CD14-positive monocyte (primary cell): ENCODE results near the gene XRN1. TPM values are rescaled to one million over a fixed set of nuclear protein-coding genes. Genes with fewer than 3 reads are reported as not detected.
"Not testable (repeated sequence)": the region's sequence is repeated elsewhere in the genome, so short reads cannot be mapped to it uniquely, and the experiment has no call there.

Source experiments
- DNase-seq, 3 donors: peaks; one replicate each; pipeline ENCODE4 v3.0.0-alpha.2; 2011 to 2022
- H2AFZ ChIP-seq: 2 replicates; pipeline ENCODE4 v1.6.0; 2012; ENCODE audit warnings: mild to moderate bottlenecking, low read depth, low read length, inconsistent platforms; ENCODE audit not compliant: insufficient read depth, poor library complexity, severe bottlenecking
- H3K27ac ChIP-seq, 2 donors: 1 replicate in 1 of 2; 2 replicates in 1 of 2; pipeline ENCODE4 v1.5.1; 2012 to 2013; ENCODE audit warnings: low read length in 2 of 2, control low read depth in 1 of 2, inconsistent platforms in 1 of 2, low read depth in 1 of 2, mild to moderate bottlenecking in 1 of 2
- H3K27me3 ChIP-seq, 2 donors: one replicate each; pipeline versions ENCODE4 v1.6.0 to v1.6.1; 2011 to 2013; ENCODE audit warnings: low read length in 2 of 2; ENCODE audit not compliant: control insufficient read depth in 2 of 2, insufficient read depth in 2 of 2
- H3K36me3 ChIP-seq, 2 donors: replicated peaks in 1 of 2; 1 replicate in 1 of 2; 2 replicates in 1 of 2; pipeline versions ENCODE4 v1.5.1 to v1.6.1; 2012 to 2013; ENCODE audit warnings: low read length in 2 of 2, control low read depth in 1 of 2, inconsistent platforms in 1 of 2, mild to moderate bottlenecking in 1 of 2; ENCODE audit not compliant: insufficient read depth in 2 of 2, control insufficient read depth in 1 of 2
- H3K4me1 ChIP-seq, 2 donors: 1 replicate in 1 of 2; 2 replicates in 1 of 2; pipeline versions ENCODE4 v1.5.1 to v1.6.1; 2012 to 2013; ENCODE audit warnings: low read length in 2 of 2, control low read depth in 1 of 2, inconsistent platforms in 1 of 2, mild to moderate bottlenecking in 1 of 2, moderate library complexity in 1 of 2; ENCODE audit not compliant: insufficient read depth in 2 of 2, control insufficient read depth in 1 of 2
- H3K4me2 ChIP-seq: replicated peaks from 2 replicates; pipeline ENCODE3; 2012; ENCODE audit warnings: low read length, moderate library complexity, mild to moderate bottlenecking; ENCODE audit not compliant: poor library complexity, severe bottlenecking; ENCODE audit errors: extremely low read depth
- H3K4me3 ChIP-seq, 3 experiments: fragments of 200-600 bp in 1 of 3; sonication (generic) in 1 of 3; replicated peaks in 1 of 3; 1 replicate in 2 of 3; 2 replicates in 1 of 3; pipeline ENCODE4 v1.5.1; 2011 to 2013; ENCODE audit warnings: low read length in 3 of 3, mild to moderate bottlenecking in 3 of 3, control low read depth in 2 of 3, low read depth in 2 of 3, inconsistent platforms in 1 of 3, moderate library complexity in 1 of 3
- H3K79me2 ChIP-seq: 2 replicates; pipeline ENCODE4 v1.6.0; 2012; ENCODE audit warnings: mild to moderate bottlenecking, control low read depth, inconsistent platforms, low read length, moderate library complexity; ENCODE audit not compliant: insufficient read depth
- H3K9ac ChIP-seq: 2 replicates; pipeline ENCODE4 v1.6.0; 2017; ENCODE audit warnings: low read length, mild to moderate bottlenecking; ENCODE audit not compliant: insufficient read depth, poor library complexity, severe bottlenecking
- H3K9me3 ChIP-seq, 2 donors: replicated peaks in 1 of 2; 1 replicate in 1 of 2; 2 replicates in 1 of 2; pipeline versions ENCODE4 v1.5.1 to v1.6.1; 2012 to 2013; ENCODE audit warnings: low read length in 2 of 2, control low read depth in 1 of 2; ENCODE audit not compliant: control insufficient read depth in 1 of 2, insufficient read depth in 1 of 2
- H4K20me1 ChIP-seq: 2 replicates; pipeline ENCODE4 v1.6.0; 2012; ENCODE audit warnings: mild to moderate bottlenecking, low read length, control low read depth, moderate library complexity; ENCODE audit not compliant: insufficient read depth
- H3K27ac Mint-ChIP-seq, 7 donors: one replicate each; pipeline ENCODE4 v1.8.0; 2020; ENCODE audit warnings: mild to moderate bottlenecking in 7 of 7, mixed read lengths in 7 of 7, moderate library complexity in 6 of 7, inconsistent platforms in 2 of 7
- H3K27me3 Mint-ChIP-seq, 3 donors: one replicate each; pipeline ENCODE4 v1.8.0; 2021 to 2022; ENCODE audit warnings: low read depth in 3 of 3, mild to moderate bottlenecking in 3 of 3, mixed read lengths in 3 of 3, moderate library complexity in 3 of 3, inconsistent platforms in 1 of 3
- H3K36me3 Mint-ChIP-seq, 2 donors: one replicate each; pipeline ENCODE4 v1.8.0; 2020; ENCODE audit warnings: mixed read lengths in 2 of 2, inconsistent platforms in 1 of 2, mild to moderate bottlenecking in 1 of 2
- H3K4me1 Mint-ChIP-seq: one replicate; pipeline ENCODE4 v1.8.0; 2020; ENCODE audit warnings: mild to moderate bottlenecking, mixed read lengths
- H3K4me3 Mint-ChIP-seq, 2 donors: one replicate each; pipeline ENCODE4 v1.8.0; 2020; ENCODE audit warnings: mild to moderate bottlenecking in 2 of 2, mixed read lengths in 2 of 2, moderate library complexity in 1 of 2
- H3K9me3 Mint-ChIP-seq, 7 donors: one replicate each; pipeline ENCODE4 v1.8.0; 2020 to 2022; ENCODE audit warnings: mixed read lengths in 7 of 7, mild to moderate bottlenecking in 6 of 7, moderate library complexity in 6 of 7, inconsistent platforms in 2 of 7
- WGBS: methylation state at CpG from one replicate; pipeline ENCODE4 v1.1.5; 2013; ENCODE audit warnings: missing lambda C conversion rate; ENCODE audit not compliant: insufficient coverage; 5-methylcytosine and 5-hydroxymethylcytosine counted together
- intact Hi-C, 2 donors: fragments of 100-400 bp; cut with micrococcal nuclease; formaldehyde crosslinking; loops; one replicate each; pipeline versions ENCODE4 v1.15.0 to v1.15.1; 2023
- polyA plus RNA-seq, 3 donors: library from polyadenylated mRNA; depleted of rRNA in 1 of 3; unstranded in 2 of 3; stranded (reverse) in 1 of 3; fragments of 300-500 nt in 2 of 3; fragments of >200 nt in 1 of 3; fragmentation: Illumina TruSeq in 2 of 3; gene quantifications; 1 replicate in 2 of 3; 2 replicates in 1 of 3; pipeline ENCODE4 v1.2.3, GENCODE V29; 2012 to 2021
- TF ChIP-seq, protein P1 (sequence below): fragments of 200-600 bp; IDR thresholded peaks from one replicate; pipeline ENCODE4 v1.8.0; 2022; ENCODE audit warnings: antibody characterized with exemption, mild to moderate bottlenecking

The XRN1 gene
- polyA plus RNA-seq, 3 donors: 8.6 to 47.9 (median 24.3) TPM

DNA sequence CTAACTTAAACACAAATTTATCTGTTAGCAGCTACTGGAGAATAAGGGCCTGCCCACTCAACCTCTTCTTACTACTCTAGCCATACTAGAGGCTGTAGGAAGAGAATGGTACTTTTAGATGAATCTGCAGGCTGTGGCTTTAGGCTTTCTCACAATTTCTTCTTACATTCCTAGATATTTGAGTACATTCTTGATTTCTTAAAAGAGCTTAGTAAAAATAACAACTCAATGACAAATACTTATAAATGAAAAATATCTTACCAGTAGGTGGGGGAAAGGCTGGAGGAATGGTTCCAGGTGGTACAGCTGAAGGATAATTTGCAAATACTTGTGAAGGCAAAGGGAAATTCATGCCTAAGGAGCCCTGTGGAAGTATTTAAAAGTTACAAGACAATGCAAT is 129.5 kb downstream of the XRN1 start:
- Mint-ChIP-seq H3K27me3 (no peaks in the 10 kb centered on the region), H3K9me3 (no peaks in the 10 kb centered on the region), H3K4me3 (no peak overlapping the region), H3K27ac (no peak overlapping the region), H3K4me1 (no peaks in the 10 kb centered on the region), H3K36me3 (peaks cover 39 to 55% of the 10 kb centered on the region in 2 donors)
- intact Hi-C loops: no loop called here
- Histone ChIP-seq H3K79me2 (no peaks in the 10 kb centered on the region), H3K9ac (no peak overlapping the region), H2AFZ (no peak overlapping the region), H3K27ac (no peak overlapping the region), H4K20me1 (no peaks in the 10 kb centered on the region), H3K9me3 (no peaks in the 10 kb centered on the region), H3K4me2 (no peak overlapping the region), H3K36me3 (peaks cover 32 to 62% of the 10 kb centered on the region in 2 donors), H3K27me3 (no peaks in the 10 kb centered on the region), H3K4me3 (no peak overlapping the region), H3K4me1 (no peaks in the 10 kb centered on the region)
- TF ChIP-seq, protein P1, sequence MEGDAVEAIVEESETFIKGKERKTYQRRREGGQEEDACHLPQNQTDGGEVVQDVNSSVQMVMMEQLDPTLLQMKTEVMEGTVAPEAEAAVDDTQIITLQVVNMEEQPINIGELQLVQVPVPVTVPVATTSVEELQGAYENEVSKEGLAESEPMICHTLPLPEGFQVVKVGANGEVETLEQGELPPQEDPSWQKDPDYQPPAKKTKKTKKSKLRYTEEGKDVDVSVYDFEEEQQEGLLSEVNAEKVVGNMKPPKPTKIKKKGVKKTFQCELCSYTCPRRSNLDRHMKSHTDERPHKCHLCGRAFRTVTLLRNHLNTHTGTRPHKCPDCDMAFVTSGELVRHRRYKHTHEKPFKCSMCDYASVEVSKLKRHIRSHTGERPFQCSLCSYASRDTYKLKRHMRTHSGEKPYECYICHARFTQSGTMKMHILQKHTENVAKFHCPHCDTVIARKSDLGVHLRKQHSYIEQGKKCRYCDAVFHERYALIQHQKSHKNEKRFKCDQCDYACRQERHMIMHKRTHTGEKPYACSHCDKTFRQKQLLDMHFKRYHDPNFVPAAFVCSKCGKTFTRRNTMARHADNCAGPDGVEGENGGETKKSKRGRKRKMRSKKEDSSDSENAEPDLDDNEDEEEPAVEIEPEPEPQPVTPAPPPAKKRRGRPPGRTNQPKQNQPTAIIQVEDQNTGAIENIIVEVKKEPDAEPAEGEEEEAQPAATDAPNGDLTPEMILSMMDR: no peak
- DNase-seq: no peak

GRCh38 chr3:142315978-142316388 is 131.9 kb downstream of the XRN1 start:
- H3K4me3 Mint-ChIP-seq, H3K79me2 ChIP-seq, H3K4me3 ChIP-seq, intact Hi-C loops, H3K4me1 ChIP-seq, H4K20me1 ChIP-seq, H3K4me2 ChIP-seq, H3K27ac ChIP-seq, H3K9me3 ChIP-seq, H2AFZ ChIP-seq, H3K27me3 ChIP-seq, H3K4me1 Mint-ChIP-seq, H3K9ac ChIP-seq, H3K9me3 Mint-ChIP-seq, H3K27me3 Mint-ChIP-seq, DNase-seq: not testable (repeated sequence)
- Mint-ChIP-seq H3K27ac (peak overlapping the region in 1 of 7 donors; percentile 25), H3K36me3 (peaks cover 49 to 59% of the 10 kb centered on the region in 2 donors)
- WGBS: no CpG with 5 or more reads among the region's 2 CpGs
- H3K36me3 ChIP-seq: peaks cover 46 to 84% of the 10 kb centered on the region in 2 donors
